BLaER1 (cell line): ENCODE measurements around the gene APIP.

ENCODE experiments used
- H3K27ac ChIP-seq: shearing (Covaris generic); formaldehyde crosslinking; 2 replicates; pipeline ENCODE4 v1.8.1; 2022
- H3K27me3 ChIP-seq: shearing (Covaris generic); formaldehyde crosslinking; 2 replicates; pipeline ENCODE4 v1.8.1; 2022
- H3K36me3 ChIP-seq: shearing (Covaris generic); formaldehyde crosslinking; 2 replicates; pipeline ENCODE4 v1.8.1; 2022
- H3K4me1 ChIP-seq: shearing (Covaris generic); formaldehyde crosslinking; 2 replicates; pipeline ENCODE4 v1.8.1; 2022
- H3K4me2 ChIP-seq: shearing (Covaris generic); formaldehyde crosslinking; 2 replicates; pipeline ENCODE4 v1.8.1; 2022
- H3K4me3 ChIP-seq: shearing (Covaris generic); formaldehyde crosslinking; 2 replicates; pipeline ENCODE4 v1.8.1; 2022
- H3K9ac ChIP-seq: shearing (Covaris generic); formaldehyde crosslinking; 2 replicates; pipeline ENCODE4 v1.8.1; 2022
- H3K9me3 ChIP-seq: shearing (Covaris generic); formaldehyde crosslinking; 2 replicates; pipeline ENCODE4 v1.8.1; 2022
- H4K20me1 ChIP-seq: shearing (Covaris generic); formaldehyde crosslinking; 2 replicates; pipeline ENCODE4 v1.8.1; 2022
- Cebpa-rat ChIP-seq: shearing (Covaris generic); IDR thresholded peaks from 2 replicates; pipeline ENCODE4 v1.8.1; 2022

APIP gene

DNA sequence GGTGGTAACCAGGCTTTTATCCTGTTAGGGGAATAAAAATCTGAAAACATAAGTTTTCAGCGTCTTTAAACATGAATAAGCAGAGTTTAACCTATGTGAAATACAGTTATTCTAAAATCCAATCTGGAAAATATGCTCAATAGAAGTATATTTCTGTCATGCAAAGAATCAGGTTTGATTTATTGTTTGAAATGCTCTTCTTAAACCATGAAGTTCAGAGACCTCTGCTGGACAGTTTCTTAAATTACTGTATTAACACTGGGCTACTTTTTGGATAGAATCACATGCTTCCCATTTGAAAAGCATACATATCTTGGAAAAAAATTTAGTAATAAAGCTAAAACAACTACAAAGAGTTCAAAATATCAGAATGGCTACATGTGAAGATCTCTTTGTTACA is 25.4 kb downstream of the APIP start:
- H3K36me3 ChIP-seq: peaks cover 21% of the 10 kb centered on the region
- TF ChIP-seq Cebpa-rat: no peak
- no peak overlapping the region for H3K4me2 ChIP-seq
- no peaks in the 10 kb centered on the region for H3K27me3 ChIP-seq
- no peak overlapping the region for H3K27ac ChIP-seq
- H3K9me3 ChIP-seq: no peaks in the 10 kb centered on the region
- H3K9ac ChIP-seq: no peak overlapping the region
- no peak overlapping the region for H3K4me3 ChIP-seq
- H3K4me1 ChIP-seq: no peaks in the 10 kb centered on the region
- H4K20me1 ChIP-seq: peaks cover 30% of the 10 kb centered on the region

DNA sequence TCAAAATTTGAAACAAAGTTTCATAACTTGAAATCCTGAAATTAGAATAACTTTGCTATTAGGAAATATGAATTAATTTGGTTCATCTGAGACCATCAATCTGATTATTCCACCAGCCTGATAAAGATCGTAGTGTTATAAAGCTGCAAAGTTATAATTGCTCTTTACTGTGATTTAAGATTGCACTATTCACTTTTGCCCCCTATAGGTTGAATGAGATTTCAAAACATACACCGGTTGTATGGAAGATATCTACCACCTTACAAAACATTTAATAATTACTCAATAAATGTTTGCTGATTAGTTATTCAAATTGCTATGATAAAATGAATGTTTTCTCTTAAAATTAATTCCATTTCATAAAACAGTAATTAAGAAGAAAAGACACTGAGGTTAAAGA is 26.1 kb downstream of the APIP start:
- Histone ChIP-seq H3K27me3 (no peaks in the 10 kb centered on the region), H4K20me1 (peaks cover 27% of the 10 kb centered on the region), H3K9ac (no peak overlapping the region), H3K4me2 (no peak overlapping the region), H3K36me3 (peaks cover 27% of the 10 kb centered on the region), H3K4me1 (no peaks in the 10 kb centered on the region), H3K9me3 (no peaks in the 10 kb centered on the region), H3K4me3 (no peak overlapping the region), H3K27ac (no peak overlapping the region)
- no peak for TF ChIP-seq Cebpa-rat

DNA sequence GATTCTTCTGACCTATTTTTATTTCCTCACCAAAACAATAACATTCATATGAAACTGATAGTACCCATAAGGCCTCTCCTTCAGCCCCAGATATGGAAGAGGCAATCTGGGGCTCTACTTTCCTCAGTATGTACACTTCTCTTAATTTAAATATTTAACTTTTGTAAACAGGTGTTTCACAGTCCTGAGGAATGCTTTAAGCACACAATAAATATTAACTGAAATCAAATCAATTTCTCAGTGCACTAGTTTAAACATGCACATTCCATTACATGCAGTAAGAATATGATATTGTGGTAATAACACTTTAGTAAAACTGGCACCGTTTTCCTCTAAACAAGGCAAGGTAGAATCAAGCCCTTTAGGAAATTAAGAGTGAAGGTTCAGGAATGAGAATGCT is 28.9 kb downstream of the APIP start:
- peaks cover 13% of the 10 kb centered on the region for H4K20me1 ChIP-seq
- H3K4me1 ChIP-seq: no peaks in the 10 kb centered on the region
- H3K9me3 ChIP-seq: no peaks in the 10 kb centered on the region
- H3K27me3 ChIP-seq: no peaks in the 10 kb centered on the region
- H3K9ac ChIP-seq: no peak overlapping the region
- H3K4me2 ChIP-seq: no peak overlapping the region
- no peak for TF ChIP-seq Cebpa-rat
- H3K36me3 ChIP-seq: peaks cover 42% of the 10 kb centered on the region
- H3K27ac ChIP-seq: no peak overlapping the region
- no peak overlapping the region for H3K4me3 ChIP-seq

DNA sequence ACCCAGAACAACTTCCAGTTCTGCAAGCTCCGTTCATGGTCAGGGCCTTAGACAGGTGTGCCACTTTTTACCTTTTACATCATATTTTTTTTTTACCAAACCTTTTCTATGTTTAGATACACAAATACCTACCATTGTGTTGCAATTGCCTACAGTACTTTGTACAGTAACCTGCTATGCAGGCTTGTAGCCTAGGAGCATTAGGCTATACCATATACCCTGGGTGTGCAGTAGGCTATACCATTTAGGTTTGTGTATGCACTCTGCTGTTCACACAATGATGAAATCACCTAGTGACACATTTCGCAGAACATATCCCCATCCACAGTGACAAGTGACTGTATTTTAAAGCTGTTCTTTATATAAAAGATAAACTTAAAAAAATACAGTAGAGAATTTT is 29.6 kb downstream of the APIP start:
- no peak overlapping the region for H3K27ac ChIP-seq
- no peaks in the 10 kb centered on the region for H3K27me3 ChIP-seq
- no peaks in the 10 kb centered on the region for H3K4me1 ChIP-seq
- peaks cover 3% of the 10 kb centered on the region; the same call in 1 of the 2 replicates for H3K9me3 ChIP-seq
- H3K9ac ChIP-seq: no peak overlapping the region
- H4K20me1 ChIP-seq: peaks cover 6% of the 10 kb centered on the region
- no peak overlapping the region for H3K4me2 ChIP-seq
- H3K36me3 ChIP-seq: peaks cover 46% of the 10 kb centered on the region
- TF ChIP-seq Cebpa-rat: no peak
- H3K4me3 ChIP-seq: no peak overlapping the region

DNA sequence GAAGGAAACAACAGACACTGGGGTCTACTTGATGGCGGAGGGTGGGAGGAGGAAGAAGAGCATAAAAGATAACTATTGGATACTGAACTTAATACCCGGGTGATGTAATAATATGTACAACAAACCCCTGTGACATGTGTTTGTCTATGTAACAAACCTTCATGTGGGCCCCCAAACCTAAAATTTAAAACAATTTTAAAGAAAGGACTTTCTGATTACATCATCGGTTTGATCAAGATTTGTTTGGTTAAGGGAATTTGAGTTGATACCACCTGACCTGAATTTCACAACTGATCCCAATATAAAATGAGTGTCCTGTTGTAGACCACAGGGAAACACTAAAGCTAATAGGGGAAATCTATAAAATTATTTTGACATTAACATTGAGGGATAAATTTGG is 34.3 kb downstream of the APIP start:
- H3K27ac ChIP-seq: no peak overlapping the region
- H3K4me1 ChIP-seq: no peaks in the 10 kb centered on the region
- peaks cover 50% of the 10 kb centered on the region for H3K36me3 ChIP-seq
- H4K20me1 ChIP-seq: no peaks in the 10 kb centered on the region
- peaks cover 6% of the 10 kb centered on the region; the same call in 1 of the 2 replicates for H3K9me3 ChIP-seq
- no peaks in the 10 kb centered on the region for H3K27me3 ChIP-seq
- TF ChIP-seq Cebpa-rat: no peak
- H3K9ac ChIP-seq: no peak overlapping the region
- no peak overlapping the region for H3K4me2 ChIP-seq
- no peak overlapping the region for H3K4me3 ChIP-seq

DNA sequence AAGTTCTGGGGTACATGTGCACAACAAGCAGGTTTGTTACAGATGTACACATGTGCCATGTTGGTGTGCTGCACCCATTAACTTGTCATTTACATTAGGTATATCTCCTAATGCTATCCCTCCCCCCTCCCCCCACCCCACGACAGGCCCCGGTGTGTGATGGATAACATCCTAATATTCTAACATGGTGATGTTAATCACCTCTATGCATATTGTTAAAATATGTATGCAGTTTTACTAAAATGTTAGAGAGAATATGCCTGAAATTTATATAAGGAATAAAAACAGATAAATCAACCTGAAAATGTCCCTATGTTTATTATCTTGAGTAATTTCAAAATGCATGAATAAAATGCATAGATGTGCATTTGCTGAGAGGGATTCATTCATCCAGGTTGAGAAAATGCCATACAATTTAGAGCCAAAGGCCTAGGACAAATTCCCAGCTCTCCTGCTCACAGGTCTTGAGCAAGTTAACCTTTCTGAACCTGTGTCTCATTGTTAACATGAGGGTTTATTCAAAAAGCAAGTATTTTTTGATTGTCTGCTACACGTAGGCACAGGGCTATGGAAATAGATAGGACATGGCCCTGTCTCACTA is 38.7 kb downstream of the APIP start:
- Histone ChIP-seq H3K4me3 (no peak overlapping the region), H4K20me1 (no peaks in the 10 kb centered on the region), H3K27ac (no peak overlapping the region), H3K4me1 (no peaks in the 10 kb centered on the region), H3K4me2 (no peak overlapping the region), H3K27me3 (no peaks in the 10 kb centered on the region), H3K36me3 (peaks cover 35% of the 10 kb centered on the region), H3K9me3 (peaks cover 6% of the 10 kb centered on the region; the same call in 1 of the 2 replicates), H3K9ac (no peak overlapping the region)
- TF ChIP-seq Cebpa-rat: no peak

DNA sequence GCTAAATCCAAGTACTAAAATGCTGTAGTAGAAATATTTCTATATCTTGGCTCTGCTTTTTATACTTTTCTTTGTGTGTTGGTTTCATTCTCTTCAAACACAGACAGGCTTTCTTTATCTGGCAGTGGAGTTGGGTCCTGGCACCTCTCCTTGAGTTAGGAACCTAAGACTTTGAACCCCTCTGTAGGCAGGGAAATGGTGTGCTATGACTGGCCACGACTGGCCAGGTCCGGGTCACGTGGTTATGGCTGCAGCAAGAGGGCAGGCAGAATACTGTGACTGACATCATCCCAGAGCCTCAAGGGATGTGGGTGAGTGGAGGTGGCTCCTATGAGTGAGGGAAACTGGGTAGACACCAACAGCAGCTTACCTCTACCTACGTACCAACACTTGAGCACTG is 42.0 kb downstream of the APIP start:
- no peak for TF ChIP-seq Cebpa-rat
- Histone ChIP-seq H4K20me1 (no peaks in the 10 kb centered on the region), H3K9me3 (no peaks in the 10 kb centered on the region), H3K36me3 (peaks cover 14% of the 10 kb centered on the region; the same call in 1 of the 2 replicates), H3K4me1 (no peaks in the 10 kb centered on the region), H3K4me2 (no peak overlapping the region), H3K27me3 (no peaks in the 10 kb centered on the region), H3K9ac (no peak overlapping the region), H3K4me3 (no peak overlapping the region), H3K27ac (no peak overlapping the region)

DNA sequence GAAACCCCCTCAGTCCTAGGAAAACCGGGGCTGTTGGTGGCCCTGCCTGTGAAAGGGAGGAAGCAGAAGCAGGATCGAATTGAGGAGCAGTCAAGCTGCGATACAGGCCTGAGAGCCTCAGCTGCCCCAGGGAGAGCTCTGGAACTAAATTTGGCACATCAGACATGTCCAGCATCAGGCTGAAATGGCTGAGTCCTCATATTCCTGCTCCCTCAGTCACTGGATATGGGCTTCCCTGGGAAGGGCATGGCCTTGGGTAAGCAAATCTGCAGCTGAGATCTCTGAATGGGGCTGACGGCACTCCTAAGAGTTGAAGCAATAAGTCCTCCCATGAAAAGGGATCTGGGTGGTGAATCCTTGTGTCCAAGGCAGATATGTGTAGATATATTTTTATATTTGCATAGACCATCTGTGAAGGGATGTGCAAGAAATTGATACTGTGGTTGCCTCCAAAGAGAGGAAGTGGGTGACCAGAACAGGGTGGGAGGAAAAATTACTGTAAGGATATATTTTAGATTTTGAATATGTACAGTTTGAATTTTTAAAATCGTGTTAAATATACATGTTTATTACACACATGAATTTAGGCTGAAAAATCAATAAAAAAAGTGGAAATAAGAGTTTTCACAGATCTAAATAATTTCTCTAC is 45.5 kb downstream of the APIP start:
- no peaks in the 10 kb centered on the region for H3K4me1 ChIP-seq
- no peak overlapping the region for H3K27ac ChIP-seq
- no peak overlapping the region for H3K4me3 ChIP-seq
- no peaks in the 10 kb centered on the region for H3K9me3 ChIP-seq
- no peak overlapping the region for H3K9ac ChIP-seq
- TF ChIP-seq Cebpa-rat: no peak
- no peaks in the 10 kb centered on the region for H4K20me1 ChIP-seq
- H3K4me2 ChIP-seq: no peak overlapping the region
- peaks cover 14% of the 10 kb centered on the region; the same call in 1 of the 2 replicates for H3K36me3 ChIP-seq
- no peaks in the 10 kb centered on the region for H3K27me3 ChIP-seq

DNA sequence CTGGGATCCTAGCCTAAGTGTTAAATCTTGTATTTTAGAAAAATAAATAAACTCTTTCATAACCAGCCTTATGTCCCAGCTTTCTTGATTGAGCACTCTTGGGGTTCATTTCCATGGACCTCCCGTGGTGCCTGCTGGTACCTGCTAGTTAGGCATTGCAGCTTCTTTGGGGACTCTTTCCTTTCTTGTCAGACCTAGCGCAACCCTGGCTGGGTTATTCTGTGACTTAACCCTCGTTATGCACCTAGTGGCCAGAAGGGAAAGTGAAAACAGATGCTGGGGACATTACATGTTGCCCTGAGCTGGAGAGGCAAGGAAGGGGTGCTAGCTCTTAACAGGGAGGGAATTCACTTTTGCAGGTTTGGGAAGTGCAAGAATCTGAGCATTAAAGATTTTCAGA is 46.8 kb downstream of the APIP start:
- no peak for TF ChIP-seq Cebpa-rat
- no peaks in the 10 kb centered on the region for H3K9me3 ChIP-seq
- H3K4me2 ChIP-seq: no peak overlapping the region
- H3K4me3 ChIP-seq: no peak overlapping the region
- H4K20me1 ChIP-seq: no peaks in the 10 kb centered on the region
- no peak overlapping the region for H3K9ac ChIP-seq
- H3K27me3 ChIP-seq: no peaks in the 10 kb centered on the region
- 0 out of 2 replicates have a peak, but pooled peaks cover 4% of the 10 kb centered on the region for H3K36me3 ChIP-seq
- no peaks in the 10 kb centered on the region for H3K4me1 ChIP-seq
- H3K27ac ChIP-seq: no peak overlapping the region

DNA sequence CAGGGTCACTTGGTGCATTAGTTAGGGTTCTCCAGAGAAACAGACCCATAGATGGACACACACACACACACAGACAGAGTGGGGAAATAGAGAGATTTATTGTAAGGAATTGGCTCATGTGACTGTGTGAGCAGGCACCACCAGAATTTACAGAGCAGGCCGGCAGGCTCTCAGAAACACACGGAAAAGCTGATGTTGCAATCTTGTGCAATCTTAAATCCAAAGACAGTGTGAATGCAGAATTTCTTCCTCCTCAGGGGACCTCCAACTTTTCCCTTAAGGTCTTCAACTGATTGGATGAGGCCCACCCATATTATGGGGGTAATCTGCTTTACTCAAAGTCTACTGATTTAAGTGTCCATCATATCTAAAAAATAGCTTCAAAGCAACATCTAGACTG is 49.8 kb downstream of the APIP start:
- H3K9me3 ChIP-seq: no peaks in the 10 kb centered on the region
- H3K4me2 ChIP-seq: no peak overlapping the region
- H4K20me1 ChIP-seq: no peaks in the 10 kb centered on the region
- H3K4me1 ChIP-seq: no peaks in the 10 kb centered on the region
- TF ChIP-seq Cebpa-rat: no peak
- H3K9ac ChIP-seq: no peak overlapping the region
- no peak overlapping the region for H3K4me3 ChIP-seq
- H3K36me3 ChIP-seq: no peaks in the 10 kb centered on the region
- no peak overlapping the region for H3K27ac ChIP-seq
- H3K27me3 ChIP-seq: no peaks in the 10 kb centered on the region
